Transverse colon (tissue), 4 donors: ENCODE data around the gene UBAC2. TPM values are rescaled to one million over a fixed set of nuclear protein-coding genes. Genes with fewer than 3 reads are reported as not detected.
"Not testable (repeated sequence)": the region's sequence is repeated elsewhere in the genome, so short reads cannot be mapped to it uniquely, and the experiment has no call there.

Source experiments
- DNase-seq: peaks from one replicate; pipeline ENCODE4 v3.0.0-alpha.2; 2019
- H3K27ac ChIP-seq, 4 donors: fragments of 200-600 bp; sonication (generic); 2 replicates each; pipeline ENCODE4 v1.5.1; 2016 to 2018; ENCODE audit warnings: inconsistent platforms in 4 of 4
- H3K27me3 ChIP-seq: fragments of 200-600 bp; sonication (generic); 2 replicates; pipeline ENCODE4 v1.5.1; 2017; ENCODE audit warnings: inconsistent platforms
- H3K36me3 ChIP-seq, 4 donors: fragments of 200-600 bp; sonication (generic); 2 replicates each; pipeline ENCODE4 v1.5.1; 2017 to 2019; ENCODE audit warnings: inconsistent platforms in 4 of 4
- H3K4me1 ChIP-seq, 4 donors: fragments of 200-600 bp; sonication (generic); 2 replicates each; pipeline ENCODE4 v1.5.1; 2017 to 2020; ENCODE audit warnings: inconsistent platforms in 4 of 4
- H3K4me3 ChIP-seq, 4 donors: fragments of 200-600 bp; sonication (generic); 1 replicate in 1 of 4; 2 replicates in 3 of 4; pipeline versions ENCODE4 v1.5.1 to v1.6.1; 2017 to 2019; ENCODE audit warnings: inconsistent platforms in 4 of 4
- H3K9me3 ChIP-seq, 2 donors: fragments of 200-600 bp; sonication (generic); 2 replicates each; pipeline ENCODE4 v1.5.1; 2017 to 2019; ENCODE audit warnings: inconsistent platforms in 2 of 2
- CTCF ChIP-seq, 5 experiments: fragments of 200-600 bp in 3 of 5; fragments of 450-650 bp in 2 of 5; sonication (generic) in 3 of 5; IDR thresholded peaks; 1 replicate in 2 of 5; 2 replicates in 3 of 5; pipeline ENCODE4 v1.5.1; 2016 to 2017; ENCODE audit warnings: antibody characterized with exemption in 5 of 5, inconsistent platforms in 3 of 5, mild to moderate bottlenecking in 2 of 5, moderate library complexity in 1 of 5
- EP300 ChIP-seq: sonication (generic); formaldehyde crosslinking; IDR thresholded peaks from one replicate; pipeline ENCODE4 v1.6.1; 2017; ENCODE audit warnings: antibody characterized with exemption, low read depth
- POLR2A ChIP-seq: fragments of 450-650 bp; IDR thresholded peaks from one replicate; pipeline ENCODE4 v1.6.1; 2016; ENCODE audit warnings: antibody characterized with exemption, mild to moderate bottlenecking, moderate library complexity
- POLR2AphosphoS5 ChIP-seq, 3 donors: sonication (generic); formaldehyde crosslinking; IDR thresholded peaks; one replicate each; pipeline ENCODE4 v1.6.1; 2016; ENCODE audit warnings: antibody characterized with exemption in 3 of 3
- WGBS, 2 donors: methylation state at CpG; one replicate each; pipeline ENCODE4 v1.1.5; 2018; ENCODE audit warnings: low coverage in 1 of 2; 5-methylcytosine and 5-hydroxymethylcytosine counted together
- in situ Hi-C, 4 donors: fragments of 200-750 bp; cut with MboI; loops; one replicate each; pipeline versions ENCODE4 v1.15.0 to v1.15.1; 2017; ENCODE audit warnings: low sequenced_read_pairs in 3 of 4, low pct_ligation_motif_present in 1 of 4, low pct_unique_long_range_greater_than_20kb in 1 of 4
- intact Hi-C: fragments of 100-400 bp; cut with DNase I; formaldehyde crosslinking; loops from one replicate; pipeline ENCODE4 v1.15.1; 2023; ENCODE audit warnings: low total_unique reads
- total RNA-seq, 4 donors: library from RNA; depleted of rRNA; stranded (reverse); fragments of >200 nt; gene quantifications; one replicate each; pipeline ENCODE4 v1.1.0, GENCODE V29; 2016

UBAC2 gene
- total RNA-seq, 4 donors from 2014 or later: 34.4 to 77.3 (median 66.5) TPM

- no peak overlapping the region for H3K27ac ChIP-seq
- peaks cover 0 to 6% (median 1%) of the 10 kb centered on the region in 4 donors for H3K4me1 ChIP-seq
- no peaks in the 10 kb centered on the region for H3K27me3 ChIP-seq
- no peaks in the 10 kb centered on the region for H3K9me3 ChIP-seq
- H3K4me3 ChIP-seq: no peak overlapping the region
- TF ChIP-seq POLR2A: no peak
- no peak for TF ChIP-seq POLR2AphosphoS5 (IDR thresholded peaks at IDR 0.05)
- TF ChIP-seq EP300: no peak
- no peak for TF ChIP-seq CTCF (IDR thresholded peaks at IDR 0.05)
- 89 to 100% methylated on average over 2 to 8 of the region's 8 CpGs for WGBS, 2 donors
- intact Hi-C loops: no loop called here
- DNase-seq: no peak
- in situ Hi-C loops: no loop called here
- H3K36me3 ChIP-seq: no peaks in the 10 kb centered on the region
These were observed 8.3 kb downstream of the UBAC2 start for GRCh38 chr13:99208845-99209527.

- H3K27ac ChIP-seq, intact Hi-C loops, DNase-seq, H3K36me3 ChIP-seq, H3K9me3 ChIP-seq, H3K27me3 ChIP-seq, in situ Hi-C loops, H3K4me3 ChIP-seq, H3K4me1 ChIP-seq: not testable (repeated sequence)
- 91% methylated on average over 9 of the region's 9 CpGs; no CpG with 5 or more reads in 1 of the 2 donors for WGBS, 2 donors
These were observed 10.0 kb downstream of the UBAC2 start for GRCh38 chr13:99210627-99211026.

GRCh38 chr13:99211421-99212035 is 10.9 kb downstream of the UBAC2 start:
- Histone ChIP-seq H3K4me1 (peaks cover 0 to 8% (median 0%) of the 10 kb centered on the region in 4 donors), H3K36me3 (no peaks in the 10 kb centered on the region), H3K27me3 (no peaks in the 10 kb centered on the region), H3K27ac (no peak overlapping the region), H3K4me3 (no peak overlapping the region), H3K9me3 (no peaks in the 10 kb centered on the region)
- DNase-seq: no peak
- WGBS, 2 donors: 89 to 94% methylated on average over 2 to 5 of the region's 5 CpGs
- intact Hi-C loops: no loop called here
- TF ChIP-seq POLR2A (no peak), POLR2AphosphoS5 (IDR thresholded peaks at IDR 0.05) (no peak), EP300 (no peak), CTCF (IDR thresholded peaks at IDR 0.05) (no peak)
- in situ Hi-C loops: no loop called here

- Histone ChIP-seq H3K27ac (no peak overlapping the region), H3K9me3 (no peaks in the 10 kb centered on the region), H3K36me3 (no peaks in the 10 kb centered on the region), H3K4me3 (no peak overlapping the region), H3K4me1 (peaks cover 5 to 27% (median 13%) of the 10 kb centered on the region in 4 donors), H3K27me3 (no peaks in the 10 kb centered on the region)
- intact Hi-C loops (no loop called here), in situ Hi-C loops (no loop called here)
- TF ChIP-seq POLR2AphosphoS5 (IDR thresholded peaks at IDR 0.05) (no peak), CTCF (IDR thresholded peaks at IDR 0.05) (no peak), POLR2A (no peak), EP300 (no peak)
- WGBS, 2 donors: 70 to 75% methylated on average over 7 of the region's 7 CpGs
- DNase-seq: no peak
These were observed 13.6 kb downstream of the UBAC2 start for GRCh38 chr13:99214232-99214631.
